HG02840 (cell line): ENCODE results near the gene NPAS4.
"Not testable (repeated sequence)": the region's sequence is repeated elsewhere in the genome, so short reads cannot be mapped to it uniquely, and the experiment has no call there.

Experiments used
- ATAC-seq: cut with Tn5 transposase; IDR thresholded peaks from one replicate; pipeline ENCODE4 v1.9.1; 2021; ENCODE audit warnings: mild to moderate bottlenecking, moderate library complexity, moderate number of reproducible peaks; ENCODE audit not compliant: unreplicated experiment, low FRiP score

NPAS4 gene

DNA sequence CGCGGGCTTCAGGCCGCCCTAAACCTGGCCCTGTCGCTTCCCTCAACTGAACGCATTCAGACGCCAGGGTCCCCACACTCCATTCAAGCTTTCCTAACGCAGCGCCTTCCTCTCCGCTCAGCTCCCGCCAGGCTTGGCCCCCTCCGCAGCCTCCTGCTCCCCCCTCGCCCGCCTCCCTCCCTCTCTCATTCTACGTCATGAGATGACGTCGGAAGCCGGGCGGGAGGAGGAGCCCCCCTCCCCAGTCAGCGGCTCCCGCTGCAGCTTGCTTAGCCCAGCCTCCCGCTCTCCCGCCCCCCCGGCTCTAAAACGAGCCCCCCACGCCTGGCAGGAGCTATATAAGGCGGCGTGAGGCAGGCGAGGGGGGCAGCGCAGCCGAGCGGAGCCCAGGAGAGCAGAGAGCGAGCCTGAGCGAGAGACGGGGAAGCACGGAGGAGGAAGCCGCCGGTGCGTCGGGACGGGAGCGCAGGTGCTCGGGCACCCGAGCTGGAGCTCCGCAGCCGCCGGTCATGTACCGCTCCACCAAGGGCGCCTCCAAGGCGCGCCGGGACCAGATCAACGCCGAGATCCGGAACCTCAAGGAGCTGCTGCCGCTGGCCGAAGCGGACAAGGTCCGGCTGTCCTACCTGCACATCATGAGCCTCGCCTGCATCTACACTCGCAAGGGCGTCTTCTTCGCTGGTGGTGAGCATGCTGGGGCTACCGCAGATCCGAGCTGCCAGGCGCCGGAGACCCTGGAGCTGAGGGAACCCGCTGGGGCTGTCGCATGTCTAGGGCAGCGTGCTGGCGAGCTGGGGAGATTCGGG, at the start of gene NPAS4:
TSS of gene NPAS4 (plus strand) at position 365 of the 806 bp plus-strand sequence. CDS start at position 510, 145 bp downstream.
- no peak for ATAC-seq

DNA sequence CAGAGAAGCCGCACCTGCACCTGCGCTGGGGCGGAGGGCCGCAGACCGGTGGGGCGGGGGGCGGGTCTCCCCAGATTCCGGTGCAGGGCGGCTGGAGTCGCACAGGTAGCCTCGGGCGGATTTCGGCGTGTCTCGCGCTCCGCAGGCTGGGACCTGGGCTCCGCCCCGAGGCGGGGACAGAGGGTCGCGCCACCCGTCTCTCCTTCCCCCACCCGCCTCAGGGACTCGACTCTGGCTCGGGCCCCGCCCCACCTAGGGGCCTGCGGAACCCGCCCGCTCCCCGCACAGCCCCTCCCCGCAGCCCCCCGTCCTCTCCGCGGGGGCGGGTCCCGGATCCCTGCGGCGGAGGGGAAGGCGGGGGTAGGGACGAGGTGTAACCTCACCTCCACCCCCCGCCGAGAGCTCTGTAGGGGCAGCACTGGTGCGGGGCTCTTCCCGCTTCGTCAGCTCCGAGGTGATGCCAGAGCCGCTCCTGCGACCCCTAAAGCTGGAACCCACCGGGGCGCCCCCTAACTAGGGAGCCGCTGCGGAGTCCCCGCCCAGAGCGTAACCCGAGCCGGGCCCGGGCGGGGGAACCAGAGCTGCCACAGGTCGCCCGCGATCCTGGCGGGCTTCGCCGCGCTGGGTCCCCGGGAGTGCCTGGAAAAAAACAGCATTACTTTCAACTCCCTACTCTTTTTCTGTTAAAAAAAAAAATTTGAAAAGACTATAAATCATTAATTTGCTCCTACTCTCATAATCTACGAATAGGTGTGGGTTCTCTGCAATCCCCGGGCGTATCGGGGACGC, 49.0 kb upstream of the NPAS4 start, which contains the start of gene SLC29A2:
TSS of gene SLC29A2 (minus strand) at position 134 of the 789 bp plus-strand sequence. CDS start 169 bp downstream, outside the sequence.
- peak; percentile 62 for ATAC-seq

DNA sequence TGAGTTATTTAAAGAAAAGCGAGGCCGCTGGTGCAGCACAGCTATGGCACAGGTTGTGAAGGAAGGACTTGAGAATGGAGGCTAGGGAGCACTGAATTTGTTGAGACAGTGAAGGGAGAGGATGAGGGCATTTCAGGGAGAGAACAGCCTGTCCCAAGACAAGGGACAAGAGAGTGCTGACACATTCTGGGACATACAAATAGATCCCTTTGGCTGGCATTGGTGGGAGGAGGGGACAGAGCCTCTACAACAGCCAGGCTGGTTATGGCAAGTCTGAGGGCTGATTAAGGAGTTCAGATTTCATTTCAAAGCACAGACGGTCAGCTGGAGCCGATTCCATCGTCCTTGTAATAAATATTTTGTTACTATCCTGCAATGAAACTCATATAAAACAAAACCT, 47.6 kb upstream of the NPAS4 start:
- ATAC-seq: no peak

DNA sequence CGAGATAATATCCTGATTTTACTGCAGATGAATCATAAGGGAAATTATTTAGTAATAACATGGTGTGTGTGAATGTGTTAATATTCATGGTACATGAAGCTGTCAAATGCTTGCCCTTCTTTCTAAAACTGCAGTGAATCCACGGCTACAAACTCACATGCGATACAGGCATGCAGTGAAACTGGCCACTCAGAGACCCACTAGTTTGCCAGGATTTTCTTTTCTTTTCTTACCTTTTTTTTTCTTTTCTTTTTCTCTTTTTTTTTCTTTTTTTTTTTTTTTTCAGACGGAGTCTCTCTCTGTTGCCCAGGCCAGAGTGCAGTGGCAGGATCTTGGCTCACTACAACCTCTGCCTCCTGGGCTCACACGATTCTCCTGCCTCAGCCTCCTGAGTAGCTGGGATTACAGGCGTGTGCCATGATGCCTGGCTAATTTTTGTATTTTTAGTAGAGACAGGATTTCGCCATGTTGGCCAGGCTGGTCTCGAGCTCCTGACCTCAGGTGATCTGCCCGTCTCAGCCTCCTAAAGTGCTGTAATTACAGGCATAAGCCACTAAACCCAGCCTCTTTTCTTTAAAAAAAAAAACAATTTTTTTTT, 47.0 kb upstream of the NPAS4 start:
- ATAC-seq: not testable (repeated sequence)

DNA sequence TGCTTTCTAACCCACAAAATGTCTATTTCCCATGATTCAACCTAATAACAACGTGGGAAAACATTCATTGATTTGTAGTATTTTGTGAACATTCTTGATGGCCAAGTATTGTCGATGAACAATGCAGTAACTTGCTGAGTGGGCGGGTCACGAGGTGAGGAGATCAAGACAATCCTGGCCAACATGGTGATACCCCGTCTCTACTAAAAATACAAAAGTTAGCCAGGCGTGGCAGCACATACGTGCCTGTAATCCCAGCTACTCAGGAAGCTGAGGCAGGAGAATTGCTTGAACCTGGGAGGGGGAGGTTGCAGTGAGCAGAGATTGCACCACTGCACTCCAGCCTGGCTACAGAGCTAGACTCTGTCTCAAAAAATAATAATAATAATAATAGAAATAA, 40.6 kb upstream of the NPAS4 start:
- ATAC-seq: not testable (repeated sequence)

DNA sequence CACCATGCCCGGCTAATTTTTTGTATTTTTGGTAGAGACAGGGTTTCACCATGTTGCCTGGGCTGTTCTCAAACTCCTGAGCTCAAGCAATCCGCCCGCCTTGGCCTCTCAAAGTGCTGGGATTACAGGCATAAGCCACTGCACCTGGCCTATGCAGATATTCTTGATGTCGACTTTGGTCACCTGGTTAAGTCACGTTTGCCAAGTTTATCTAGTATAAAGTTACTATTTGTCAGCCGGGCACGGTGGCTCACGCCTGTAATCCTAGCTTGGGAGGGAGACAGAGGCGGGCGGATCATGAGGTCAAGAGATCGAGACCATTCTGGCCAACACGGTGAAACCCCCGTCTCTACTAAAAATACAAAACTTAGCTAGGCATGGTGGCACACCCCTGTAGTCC, 36.5 kb upstream of the NPAS4 start:
- ATAC-seq: not testable (repeated sequence)

DNA sequence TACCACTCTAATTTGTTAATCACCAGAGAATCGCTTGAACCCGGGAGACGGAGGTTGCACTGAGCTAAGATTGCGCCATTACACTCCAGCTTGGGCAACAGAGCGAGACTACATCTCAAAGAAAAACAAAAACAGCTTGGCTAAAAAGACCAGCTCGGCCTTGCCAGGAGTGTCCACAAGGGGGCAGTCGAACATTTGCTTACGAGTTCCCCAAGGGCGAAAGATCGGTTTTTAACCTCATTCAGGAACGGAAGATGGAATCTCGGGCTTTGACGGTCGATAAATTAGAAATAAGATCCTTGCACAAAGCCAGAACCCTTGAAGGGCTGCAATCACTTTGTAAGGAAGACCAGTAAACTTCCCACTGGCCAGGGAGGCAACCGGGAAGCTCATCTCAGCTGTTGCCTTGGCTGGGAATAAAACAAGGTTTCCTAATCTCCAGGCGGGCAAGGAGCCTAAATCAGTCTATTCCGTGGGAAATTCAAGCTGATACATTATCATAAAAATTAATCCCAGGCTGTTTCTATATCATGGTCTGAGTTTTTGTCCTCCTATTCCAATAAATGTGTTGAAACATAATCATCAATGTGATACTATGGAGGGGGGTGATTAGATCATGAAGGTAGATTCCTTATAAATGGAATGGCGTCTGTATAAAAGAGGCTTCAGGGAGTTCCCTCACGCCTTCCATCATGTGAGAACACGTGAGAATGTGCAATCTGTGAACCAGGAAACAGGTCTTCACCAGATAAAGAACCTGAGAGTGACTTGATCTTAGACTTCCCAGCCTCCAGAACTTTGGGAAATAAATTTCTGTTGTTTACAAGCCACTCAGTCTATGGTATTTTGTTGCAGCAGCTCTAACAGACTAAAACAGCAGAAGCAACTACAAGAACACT, 34.4 kb upstream of the NPAS4 start:
- ATAC-seq: no peak

DNA sequence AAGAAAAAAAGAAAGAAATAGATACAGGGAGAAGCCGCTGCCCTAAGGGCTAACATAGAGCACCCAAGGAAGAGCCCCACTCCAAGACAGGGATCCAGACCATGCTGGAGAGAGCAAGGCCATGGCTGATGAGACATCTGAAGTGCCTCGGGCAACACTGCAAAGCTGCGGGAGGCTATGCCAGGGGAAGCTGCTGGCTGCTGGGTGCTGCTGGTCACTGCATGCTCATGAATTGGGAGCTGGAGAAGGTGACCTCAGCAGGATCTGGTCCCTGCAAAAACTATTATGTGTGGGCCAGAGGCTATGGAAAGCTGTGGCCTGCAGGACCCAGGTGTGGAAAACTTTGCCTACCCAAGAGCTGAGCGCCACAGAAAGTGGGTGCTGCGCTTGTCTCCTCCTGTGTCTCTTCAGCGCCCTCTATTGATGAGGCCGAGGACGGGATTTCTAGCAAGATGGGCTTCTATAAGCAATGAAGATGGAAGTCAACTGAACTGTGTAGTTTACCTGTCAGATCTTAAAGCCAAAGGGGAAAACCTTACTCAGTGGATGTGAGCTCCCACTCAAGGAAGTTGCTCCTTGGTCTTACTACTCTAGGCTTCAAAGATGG, 32.0 kb upstream of the NPAS4 start:
- no peak for ATAC-seq

DNA sequence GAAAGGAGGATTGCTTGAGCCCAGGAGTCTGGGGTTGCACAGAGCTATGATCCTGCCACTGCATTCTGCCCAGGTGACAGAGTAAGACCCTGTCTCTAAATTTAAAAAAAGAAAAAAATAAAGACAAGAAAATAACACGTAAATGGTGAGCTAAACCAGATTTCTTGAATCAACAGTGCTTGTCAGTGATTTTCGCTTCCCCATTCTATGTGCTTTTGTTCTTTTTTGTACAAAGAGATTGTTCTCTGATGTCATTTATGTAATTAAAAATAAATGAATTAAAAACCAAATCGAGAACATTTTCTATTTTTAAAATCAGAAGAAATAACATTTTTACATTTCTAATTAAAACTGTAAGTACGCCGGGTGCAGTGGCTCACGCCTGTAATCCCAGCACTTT, 29.5 kb upstream of the NPAS4 start:
- ATAC-seq: no peak

DNA sequence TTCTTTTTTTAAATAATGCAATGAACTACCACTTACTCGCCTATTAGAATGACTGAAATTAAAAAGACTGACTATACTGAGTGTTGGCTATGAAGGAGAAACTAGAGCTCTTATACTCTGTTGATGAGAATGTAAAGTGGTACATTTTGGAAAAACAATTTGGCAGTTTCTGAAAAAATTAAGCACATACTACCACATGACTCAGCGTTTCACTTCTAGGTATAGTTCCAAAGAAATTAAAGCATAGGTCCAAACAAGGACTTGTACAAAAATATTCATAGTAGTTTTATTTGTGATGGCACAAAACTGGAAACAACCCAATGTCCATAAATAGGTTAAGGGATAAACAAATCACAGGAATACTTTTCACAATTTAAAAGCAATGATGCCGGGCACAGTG, 26.9 kb upstream of the NPAS4 start:
- ATAC-seq: no peak

DNA sequence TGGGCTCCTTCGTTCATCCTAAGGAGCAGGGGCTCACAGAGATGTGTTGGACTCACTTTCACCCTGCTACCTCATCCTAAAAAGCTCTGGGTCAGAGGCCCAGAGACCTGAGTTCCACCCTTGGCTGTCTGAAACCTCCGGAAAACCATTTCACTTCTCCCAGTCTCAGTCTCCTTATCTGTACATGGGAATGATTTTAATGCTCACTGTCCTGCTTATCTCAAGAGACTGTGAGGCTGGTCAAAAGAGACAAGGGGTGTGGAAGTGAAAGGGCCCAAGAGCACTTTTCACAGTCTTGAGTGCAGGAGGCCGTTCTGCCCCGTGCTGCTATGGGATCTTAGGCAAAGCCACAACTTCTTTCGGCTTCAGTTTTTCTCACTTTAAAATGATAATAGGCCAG, 13.2 kb upstream of the NPAS4 start:
- no peak for ATAC-seq

DNA sequence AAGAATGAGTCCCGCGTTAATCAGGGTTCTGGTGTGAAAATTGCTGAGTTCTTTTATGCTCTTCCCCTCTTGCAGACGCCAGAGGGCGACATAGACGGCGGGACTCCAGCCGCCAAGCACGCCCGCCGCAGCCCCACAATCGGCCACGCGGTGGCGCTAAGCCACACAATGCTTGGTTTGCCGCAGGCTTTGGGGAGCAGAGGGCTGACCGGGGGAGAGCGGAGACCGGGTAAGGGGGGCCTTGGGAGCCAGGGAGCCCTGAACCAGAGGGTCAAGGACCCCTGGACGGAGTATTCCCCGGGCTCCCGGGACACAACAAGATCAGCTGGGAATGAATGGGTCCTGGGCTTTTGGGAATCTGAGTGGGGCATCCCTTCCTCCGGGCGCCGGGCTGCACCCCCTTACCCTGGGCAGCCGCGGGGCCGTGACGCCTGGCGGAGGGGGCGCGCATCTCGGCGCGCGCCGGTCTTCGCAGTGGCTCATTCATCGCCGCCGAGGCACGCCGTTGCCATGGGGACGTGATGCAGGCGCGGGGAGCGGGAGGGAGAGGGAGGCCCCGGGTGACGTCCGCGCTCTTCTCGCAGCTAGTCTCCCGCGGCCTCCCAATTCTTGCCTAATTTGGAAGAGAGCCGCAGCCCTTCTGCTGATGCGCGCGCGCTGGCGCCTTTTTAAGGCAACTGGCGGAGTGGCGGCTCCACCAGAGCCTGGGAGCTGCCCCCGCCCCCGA, 12.2 kb upstream of the NPAS4 start:
- ATAC-seq: no peak

DNA sequence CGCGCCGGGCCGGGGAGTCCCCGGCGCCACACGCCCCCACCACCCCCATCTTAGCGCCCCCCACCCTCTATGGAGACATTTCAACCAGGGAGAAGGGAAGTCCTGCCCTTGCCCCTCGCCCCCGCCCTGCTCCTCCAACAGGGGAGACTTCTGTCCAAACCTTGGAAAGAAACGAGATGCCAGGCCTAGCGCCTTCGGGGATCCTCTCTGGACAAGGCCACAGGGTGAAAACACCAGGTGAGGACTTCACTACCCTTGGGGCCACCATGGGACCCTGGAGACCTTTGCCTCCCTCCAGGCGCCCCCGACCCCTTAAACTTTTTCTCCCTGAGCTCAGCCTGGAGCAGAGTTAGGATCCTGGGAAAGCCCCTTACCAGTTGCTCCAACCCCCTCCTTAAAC, 11.6 kb upstream of the NPAS4 start:
- ATAC-seq: no peak

DNA sequence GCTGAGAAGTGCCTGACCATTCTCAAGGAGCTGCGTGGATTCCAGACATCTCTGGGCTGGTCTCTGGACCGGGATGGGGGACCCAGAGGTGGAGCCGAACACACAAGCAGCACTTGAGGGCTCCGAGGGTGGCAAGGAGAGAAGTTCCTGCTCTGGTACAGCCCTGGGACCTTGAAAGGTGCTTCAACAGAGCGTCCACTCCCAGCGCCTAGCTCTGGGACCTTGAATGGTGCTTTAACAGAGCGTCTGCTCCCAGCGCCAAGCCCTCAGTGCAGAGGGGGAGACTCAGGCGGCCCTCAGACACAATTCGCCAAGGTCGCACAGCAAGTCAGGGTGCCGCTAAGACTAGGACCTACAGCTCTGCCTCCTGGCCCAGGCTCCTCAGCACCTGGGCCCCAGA, 10.6 kb upstream of the NPAS4 start:
- ATAC-seq: no peak

DNA sequence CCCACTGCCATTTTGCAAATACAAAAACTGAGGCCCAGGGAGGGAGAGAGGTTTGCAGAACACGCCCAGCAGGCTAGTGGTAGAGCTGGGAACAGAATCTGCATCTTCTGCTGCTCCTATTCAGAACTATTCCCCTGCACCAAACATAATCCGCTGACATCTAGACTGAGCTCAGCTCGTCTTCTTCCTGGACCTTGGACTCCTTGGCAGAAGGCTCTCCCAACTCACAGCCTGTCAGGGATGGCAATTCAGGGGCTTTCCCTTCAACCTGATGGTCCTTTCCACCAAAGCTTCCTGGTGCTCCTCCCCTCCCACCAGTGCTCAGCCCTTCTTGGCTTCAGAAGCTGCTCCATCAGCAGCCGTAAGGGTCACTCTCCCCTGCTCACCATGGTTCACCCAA, 9.5 kb upstream of the NPAS4 start:
- ATAC-seq: no peak

DNA sequence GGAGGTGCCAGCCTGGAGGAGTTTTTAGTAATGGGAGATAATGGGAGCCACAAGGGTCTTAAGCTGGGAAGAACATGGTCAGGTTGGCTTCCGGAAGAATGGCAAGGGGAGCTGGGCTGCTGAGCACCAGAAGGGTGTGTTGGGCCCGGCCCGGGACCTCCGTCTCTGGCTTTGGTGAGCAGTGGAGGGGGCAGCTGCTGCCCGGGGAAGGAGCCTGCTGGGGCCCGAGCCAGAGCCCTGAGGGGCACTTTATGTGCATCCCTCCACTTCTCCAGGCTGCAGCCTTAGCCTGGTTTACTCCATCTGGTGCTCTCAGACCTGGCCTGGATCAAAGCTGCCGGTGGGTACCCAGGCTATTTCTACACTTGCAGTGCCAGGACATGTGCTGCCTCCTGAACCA, 8.7 kb upstream of the NPAS4 start:
- ATAC-seq: no peak

DNA sequence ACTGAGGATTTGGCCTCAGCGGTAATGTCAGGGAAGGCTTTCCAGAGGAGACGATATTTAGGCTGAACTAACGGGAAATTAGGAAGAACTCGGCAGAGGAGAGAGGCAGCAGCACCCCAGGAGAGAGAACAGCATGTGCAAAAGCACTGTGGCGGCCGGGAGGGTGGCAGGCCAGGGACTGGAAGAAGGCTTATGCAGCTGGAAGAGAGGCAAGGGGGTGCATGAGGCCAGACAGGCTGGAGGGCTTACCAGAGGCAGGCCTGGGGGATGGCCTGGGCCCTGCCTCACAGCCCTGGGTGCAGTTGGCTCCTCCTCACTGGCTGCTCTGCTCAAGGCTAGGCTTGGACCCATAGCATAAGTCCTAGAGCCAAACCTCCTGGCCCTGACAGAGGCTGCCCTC, 7.7 kb upstream of the NPAS4 start:
- no peak for ATAC-seq

DNA sequence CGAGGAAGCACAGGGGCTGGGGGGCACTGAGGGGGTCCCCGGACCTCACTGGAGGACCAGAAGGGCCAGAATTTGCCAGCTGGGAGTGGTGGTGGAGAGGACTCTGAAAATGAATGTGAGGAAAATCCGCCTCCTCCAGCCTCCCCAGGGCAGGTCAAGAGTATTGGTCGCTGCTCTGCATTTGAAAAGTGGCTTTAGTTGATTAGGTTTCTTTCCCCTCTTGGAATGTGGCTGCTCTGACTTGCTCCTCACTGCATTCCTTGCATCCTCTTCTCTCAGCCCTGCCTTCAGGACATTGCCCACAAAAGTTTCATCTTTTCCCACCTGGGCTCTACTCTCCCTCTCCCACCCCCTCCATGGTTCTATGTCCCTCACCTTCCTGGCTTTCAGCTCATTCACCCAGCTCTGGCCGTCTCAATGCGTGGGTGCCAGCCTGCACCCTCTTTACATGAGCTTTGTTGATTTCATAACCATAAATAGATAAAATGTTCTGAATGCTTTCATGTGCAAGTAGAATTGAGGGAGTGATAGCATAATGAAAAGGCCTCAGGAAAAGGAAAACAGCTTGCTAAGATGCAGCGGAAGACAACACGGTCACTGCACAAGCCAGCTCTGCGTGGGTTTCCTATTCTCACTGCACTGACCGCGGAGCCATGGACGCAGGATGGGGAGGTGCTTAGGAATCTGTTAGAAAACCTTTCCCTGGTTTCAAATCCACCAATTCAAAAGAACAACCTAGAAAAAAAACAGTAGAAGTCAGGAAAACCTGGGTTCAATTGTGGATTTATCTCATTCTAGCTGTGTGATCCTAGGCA, 6.5 kb upstream of the NPAS4 start:
- ATAC-seq: no peak
